DND-41 (cell line): ENCODE results near the gene SPPL3.

Experiments used
- CTCF ChIP-seq: IDR thresholded peaks from 2 replicates; pipeline ENCODE4 v1.5.1; 2012; ENCODE audit warnings: borderline replicate concordance, low read length, moderate library complexity, mild to moderate bottlenecking; ENCODE audit not compliant: poor library complexity, severe bottlenecking; ENCODE audit errors: extremely low read depth
- EZH2 ChIP-seq: IDR thresholded peaks from 3 replicates; pipeline ENCODE4 v1.6.1; 2012; ENCODE audit warnings: borderline replicate concordance, low read depth, mild to moderate bottlenecking, moderate library complexity, low read length, inconsistent platforms; ENCODE audit not compliant: severe bottlenecking

- TF ChIP-seq CTCF (no peak), EZH2 (no peak)
These were observed 169.9 kb downstream of the SPPL3 start for GRCh38 chr12:120734210-120734609.
